ENCODE data around the gene ICE2.

DNA sequence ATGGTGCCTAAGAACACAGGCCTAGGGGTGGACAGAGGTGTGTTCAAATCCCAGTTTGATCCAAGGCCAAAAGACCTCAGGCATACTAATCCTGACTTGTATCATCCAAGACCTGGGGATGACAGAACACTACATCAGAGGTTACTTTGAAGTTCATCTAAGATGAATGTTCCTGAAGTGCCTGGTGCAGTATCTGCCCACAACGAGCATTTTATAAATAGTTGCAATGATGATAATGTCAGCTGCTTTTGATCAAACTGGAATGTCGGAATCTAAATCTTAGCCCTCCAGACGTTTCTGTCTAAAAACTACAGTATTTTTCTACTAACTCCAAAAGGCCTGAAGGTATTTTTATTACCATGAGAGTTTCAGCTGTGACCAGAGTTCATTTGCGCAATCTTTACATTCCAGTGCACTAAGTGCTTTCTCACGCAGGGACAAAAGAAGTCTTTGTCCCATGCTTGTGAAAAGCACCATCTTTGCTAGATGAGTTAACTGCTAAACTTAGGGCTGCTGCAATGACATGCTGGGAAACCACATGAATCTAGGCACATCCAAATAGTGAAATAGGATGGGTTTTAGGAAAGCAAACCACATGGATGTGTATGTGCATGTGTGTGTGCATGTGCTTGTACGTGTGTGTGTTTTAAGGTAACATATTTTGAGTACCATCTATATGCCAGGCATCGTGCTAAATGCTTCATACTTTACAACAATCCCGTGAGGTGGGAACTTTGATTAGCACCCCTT is 99.2 kb downstream of the ICE2 start:
- TF ChIP-seq, protein P1, sequence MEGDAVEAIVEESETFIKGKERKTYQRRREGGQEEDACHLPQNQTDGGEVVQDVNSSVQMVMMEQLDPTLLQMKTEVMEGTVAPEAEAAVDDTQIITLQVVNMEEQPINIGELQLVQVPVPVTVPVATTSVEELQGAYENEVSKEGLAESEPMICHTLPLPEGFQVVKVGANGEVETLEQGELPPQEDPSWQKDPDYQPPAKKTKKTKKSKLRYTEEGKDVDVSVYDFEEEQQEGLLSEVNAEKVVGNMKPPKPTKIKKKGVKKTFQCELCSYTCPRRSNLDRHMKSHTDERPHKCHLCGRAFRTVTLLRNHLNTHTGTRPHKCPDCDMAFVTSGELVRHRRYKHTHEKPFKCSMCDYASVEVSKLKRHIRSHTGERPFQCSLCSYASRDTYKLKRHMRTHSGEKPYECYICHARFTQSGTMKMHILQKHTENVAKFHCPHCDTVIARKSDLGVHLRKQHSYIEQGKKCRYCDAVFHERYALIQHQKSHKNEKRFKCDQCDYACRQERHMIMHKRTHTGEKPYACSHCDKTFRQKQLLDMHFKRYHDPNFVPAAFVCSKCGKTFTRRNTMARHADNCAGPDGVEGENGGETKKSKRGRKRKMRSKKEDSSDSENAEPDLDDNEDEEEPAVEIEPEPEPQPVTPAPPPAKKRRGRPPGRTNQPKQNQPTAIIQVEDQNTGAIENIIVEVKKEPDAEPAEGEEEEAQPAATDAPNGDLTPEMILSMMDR (IDR thresholded peaks at IDR 0.05) = no peak
- no peak for TF ChIP-seq POLR2A (IDR thresholded peaks at IDR 0.05)

All from lower leg skin (tissue), 3 donors.